K562 (cell line): ENCODE measurements around the gene RNF17. TPM values are rescaled to one million over a fixed set of nuclear protein-coding genes. Genes with fewer than 3 reads are reported as not detected.

Experiments used
- ATAC-seq: fragments of 200-7000 bp; cut with Tn5 transposase; 3 replicates; pipeline ENCODE4 v1.9.1; 2020; ENCODE audit warnings: moderate library complexity
- BruUV-seq: library from RNA; stranded (reverse); fragments of 400-500 nt; replicated peaks from 2 replicates; lab custom pipeline; 2021; lab: Mats Ljungman, UMichigan
- CTCF ChIA-PET: fragments of 300-600 bp; formaldehyde crosslinking; extraction: SDS; loops from one replicate; lab custom pipeline; 2021; ENCODE audit warnings: low intra/inter-chr PET ratio; lab: Yijun Ruan, JAX
- POLR2A ChIA-PET: fragments of 300-600, 350-650 bp; sonication (Branson Sonifier 250); formaldehyde crosslinking; extraction: SDS; loops from one replicate; lab custom pipeline; 2021; ENCODE audit warnings: antibody characterized with exemption, inconsistent platforms; lab: Yijun Ruan, JAX
- DNase-seq, 4 experiments: peaks; one replicate each; pipeline versions ENCODE4 v3.0.0 to v3.0.0-alpha.2; 2011 to 2018; ENCODE audit warnings: low spot score in 3 of 4, mixed read lengths in 3 of 4; ENCODE audit errors: extremely low read depth in 1 of 4
- FAIRE-seq: peaks from 2 replicates; lab custom pipeline; 2011; peaks lifted over from hg19 to GRCh38; lab: Jason Lieb, UNC
- H2AFZ ChIP-seq: 2 replicates; pipeline ENCODE4 v1.6.0; 2011; ENCODE audit warnings: low read depth, low read length, control low read depth, inconsistent platforms
- H3K27ac ChIP-seq: fragments of 200-600 bp; 3 replicates; pipeline ENCODE4 v1.8.0; 2011; ENCODE audit warnings: low read depth, mild to moderate bottlenecking, control low read depth, inconsistent platforms, low read length, moderate library complexity, mixed read lengths; ENCODE audit errors: extremely low read depth
- H3K27me3 ChIP-seq, 2 experiments: fragments of 300-600 bp in 1 of 2; 2 replicates in 1 of 2; 3 replicates in 1 of 2; pipeline versions ENCODE4 v1.6.0 to v1.8.0; 2011; ENCODE audit warnings: inconsistent platforms in 2 of 2, low read length in 2 of 2, mild to moderate bottlenecking in 1 of 2, mixed read lengths in 1 of 2, moderate library complexity in 1 of 2; ENCODE audit not compliant: control insufficient read depth in 2 of 2, insufficient read depth in 2 of 2
- H3K36me3 ChIP-seq: fragments of 300-600 bp; 3 replicates; pipeline ENCODE4 v1.8.0; 2011; ENCODE audit warnings: mild to moderate bottlenecking, low read length, inconsistent platforms; ENCODE audit not compliant: control insufficient read depth, insufficient read depth
- H3K4me1 ChIP-seq, 2 experiments: fragments of 200-600 bp in 1 of 2; replicated peaks in 1 of 2; 2 replicates in 1 of 2; 3 replicates in 1 of 2; pipeline versions ENCODE4 v1.5.1 to v1.8.0; 2011; ENCODE audit warnings: inconsistent platforms in 2 of 2, low read length in 2 of 2, mild to moderate bottlenecking in 1 of 2, mixed read lengths in 1 of 2, moderate library complexity in 1 of 2; ENCODE audit not compliant: control insufficient read depth in 2 of 2, insufficient read depth in 2 of 2
- H3K4me2 ChIP-seq: 2 replicates; pipeline ENCODE4 v1.6.1; 2011; ENCODE audit warnings: low read length, control low read depth, inconsistent platforms, mixed read lengths; ENCODE audit not compliant: insufficient read depth
- H3K4me3 ChIP-seq: fragments of 200-600 bp; sonication (generic), shearing (Covaris generic); 2 replicates; pipeline ENCODE4 v1.5.1; 2016; ENCODE audit warnings: control low read depth, inconsistent platforms
- H3K79me2 ChIP-seq: fragments of 200-600 bp; 3 replicates; pipeline ENCODE4 v1.8.0; 2011; ENCODE audit warnings: low read length, inconsistent platforms; ENCODE audit not compliant: control insufficient read depth, insufficient read depth
- H3K9ac ChIP-seq, 2 experiments: 2 replicates each; pipeline versions ENCODE4 v1.6.0 to v1.6.1; 2011; ENCODE audit warnings: low read depth in 2 of 2, low read length in 2 of 2, control low read depth in 1 of 2, inconsistent platforms in 1 of 2, mild to moderate bottlenecking in 1 of 2, mixed read lengths in 1 of 2; ENCODE audit not compliant: insufficient read depth in 1 of 2
- H3K9me1 ChIP-seq: one replicate; pipeline ENCODE4 v1.6.0; 2011; ENCODE audit warnings: inconsistent platforms, mild to moderate bottlenecking, low read length, moderate library complexity; ENCODE audit not compliant: control insufficient read depth, insufficient read depth
- H3K9me3 ChIP-seq: replicated peaks from 2 replicates; pipeline ENCODE4 v1.5.1; 2011; ENCODE audit warnings: low read depth, low read length, inconsistent platforms; ENCODE audit not compliant: control insufficient read depth, insufficient read depth
- H4K20me1 ChIP-seq: replicated peaks from 2 replicates; pipeline ENCODE4 v1.6.1; 2011; ENCODE audit warnings: low read length, inconsistent platforms, mixed read lengths; ENCODE audit not compliant: control insufficient read depth, insufficient read depth
- FOSL1 ChIP-seq: fragments of 200-800 bp; sonication (Bioruptor generic); conservative IDR thresholded peaks from 2 replicates; pipeline ENCODE4 v1.6.1; 2016; ENCODE audit warnings: missing genetic modification characterization, missing compliant biosample characterization
- NCOA4 ChIP-seq: fragments of 450-650 bp; IDR thresholded peaks from 2 replicates; pipeline ENCODE4 v1.6.1; 2018; ENCODE audit warnings: mild to moderate bottlenecking; ENCODE audit not compliant: partially characterized antibody
- SIX5 ChIP-seq, 2 experiments: IDR thresholded peaks; 2 replicates each; pipeline ENCODE4 v1.6.1; 2011; ENCODE audit warnings: low read length in 2 of 2, borderline replicate concordance in 1 of 2, low read depth in 1 of 2, mild to moderate bottlenecking in 1 of 2, moderate library complexity in 1 of 2; ENCODE audit not compliant: insufficient read depth in 1 of 2
- WGBS: fragments of 100-300 bp; shearing (Covaris generic); methylation state at CpG from one replicate; pipeline ENCODE4 v1.1.6; 2016; ENCODE audit warnings: low coverage, mixed read lengths; ENCODE audit not compliant: insufficient coverage; ENCODE audit errors: missing lambda C conversion rate; 5-methylcytosine and 5-hydroxymethylcytosine counted together
- in situ Hi-C: fragments of 300-500 bp; cut with MboI; formaldehyde crosslinking; loops from 4 replicates; pipeline ENCODE4 v1.15.0; 2018; ENCODE audit warnings: inconsistent platforms, mixed read lengths
- intact Hi-C: fragments of 100-400 bp; cut with micrococcal nuclease; formaldehyde crosslinking; loops from 2 replicates; pipeline ENCODE4 v1.14.2; 2022
- polyA plus RNA-seq, 8 experiments: library from polyadenylated mRNA; depleted of rRNA in 4 of 8; stranded (reverse) in 5 of 8; unstranded in 3 of 8; fragments of >200 nt; fragmentation: Nextera tagmentation in 2 of 8; fragmentation: Illumina TruSeq in 1 of 8; extraction: Ambion mirVana in 2 of 8; extraction: Trizol in 1 of 8; gene quantifications; 2 replicates each; pipeline versions ENCODE4 v1.2.1 to v1.2.3, GENCODE V29; 2011 to 2014; ENCODE audit warnings: inconsistent platforms in 1 of 8, missing spikeins in 1 of 8
- total RNA-seq, 7 experiments: library from RNA; depleted of rRNA in 6 of 7; stranded (reverse); fragments of >200 nt in 6 of 7; fragmentation: Illumina TruSeq in 2 of 7; extraction: Trizol in 2 of 7; gene quantifications; 2 replicates each; pipeline versions ENCODE4 v1.2.1 to v1.2.3, GENCODE V29; 2011 to 2021; ENCODE audit warnings: low replicate concordance in 1 of 7
- TF ChIP-seq, protein P1 (sequence below): IDR thresholded peaks from 3 replicates; pipeline ENCODE4 v1.6.1; 2011; ENCODE audit warnings: borderline replicate concordance, mild to moderate bottlenecking, moderate library complexity; ENCODE audit not compliant: insufficient read length; ENCODE audit errors: extremely low read depth
- TF ChIP-seq, protein P2 (sequence below): fragments of 450-650 bp; IDR thresholded peaks from 2 replicates; pipeline ENCODE4 v1.6.1; 2017; ENCODE audit warnings: antibody characterized with exemption

The RNF17 gene
- total and polyA plus RNA-seq, 9 of the 15 experiments (the other 6 are each of a cell fraction or from before 2014, with no cell fraction given), result 0.11 to 0.90 (median 0.58) TPM

- H4K20me1 ChIP-seq, result no peaks in the 10 kb centered on the region
- ChIA-PET CTCF (no interaction called here), POLR2A (no interaction called here)
- no peaks in the 10 kb centered on the region for H3K4me1 ChIP-seq
- H3K4me3 ChIP-seq, result no peak overlapping the region
- FAIRE-seq (no peak), ATAC-seq (no peak), DNase-seq (no peak)
- WGBS, result 0% methylated on average over 3 of the region's 3 CpGs
- no peaks in the 10 kb centered on the region for H3K9me3 ChIP-seq
- no peaks in the 10 kb centered on the region for H3K36me3 ChIP-seq
- H3K27ac ChIP-seq, result no peak overlapping the region
- no TSS peak for BruUV-seq
- no peaks in the 10 kb centered on the region for H3K27me3 ChIP-seq
- no peaks in the 10 kb centered on the region for H3K79me2 ChIP-seq
- in situ Hi-C loops, result no loop called here
- TF ChIP-seq NCOA4, result no peak
- H3K9ac ChIP-seq, result no peak overlapping the region
- intact Hi-C loops, result no loop called here
- no peak overlapping the region for H2AFZ ChIP-seq
- no peaks in the 10 kb centered on the region for H3K9me1 ChIP-seq
- H3K4me2 ChIP-seq, result no peak overlapping the region
Measured at GRCh38 chr13:24788538-24788937, 24.6 kb downstream of the RNF17 start.

DNA sequence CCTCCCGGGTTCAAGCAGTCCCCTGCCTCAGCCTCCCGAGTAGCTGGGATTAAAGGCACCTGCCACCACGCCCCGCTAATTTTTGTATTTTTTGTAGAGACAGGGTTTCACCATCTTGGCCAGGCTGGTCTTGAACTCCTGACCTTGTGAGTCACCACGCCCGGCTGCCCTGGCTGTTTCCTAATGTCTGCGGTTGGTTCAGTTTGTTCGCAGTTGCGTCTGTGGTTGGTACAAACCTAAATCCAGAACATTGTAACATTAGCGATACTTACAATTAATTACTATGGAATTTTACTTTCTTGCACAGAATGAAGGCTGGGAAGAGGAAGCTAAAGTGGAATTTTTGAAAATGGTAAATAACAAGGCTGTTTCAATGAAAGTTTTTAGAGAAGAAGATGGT is 38.1 kb downstream of the RNF17 start:
- FAIRE-seq (no peak), ATAC-seq (no peak), DNase-seq (peak in 1 of 4 experiments; percentile 1)
- Histone ChIP-seq H3K9me3 (no peaks in the 10 kb centered on the region), H3K4me1 (no peaks in the 10 kb centered on the region), H3K9ac (no peak overlapping the region), H3K27ac (no peak overlapping the region), H2AFZ (no peak overlapping the region), H3K27me3 (no peaks in the 10 kb centered on the region; a peak in 1 of 5 replicates), H3K9me1 (no peaks in the 10 kb centered on the region), H4K20me1 (no peaks in the 10 kb centered on the region), H3K79me2 (no peaks in the 10 kb centered on the region), H3K36me3 (no peaks in the 10 kb centered on the region), H3K4me3 (no peak overlapping the region), H3K4me2 (no peak overlapping the region)
- BruUV-seq, result no TSS peak
- intact Hi-C loops, result no loop called here
- TF ChIP-seq FOSL1 (tag) (0 out of 2 replicates have a peak, but pooled peaks have one; percentile 27), SIX5 (IDR thresholded peaks at IDR 0.05; ENCODE audit: borderline replicate concordance in 1 of 2, insufficient read depth in 1 of 2, low read depth in 1 of 2, low read length in 2 of 2) (no peak)
- TF ChIP-seq, protein P1, sequence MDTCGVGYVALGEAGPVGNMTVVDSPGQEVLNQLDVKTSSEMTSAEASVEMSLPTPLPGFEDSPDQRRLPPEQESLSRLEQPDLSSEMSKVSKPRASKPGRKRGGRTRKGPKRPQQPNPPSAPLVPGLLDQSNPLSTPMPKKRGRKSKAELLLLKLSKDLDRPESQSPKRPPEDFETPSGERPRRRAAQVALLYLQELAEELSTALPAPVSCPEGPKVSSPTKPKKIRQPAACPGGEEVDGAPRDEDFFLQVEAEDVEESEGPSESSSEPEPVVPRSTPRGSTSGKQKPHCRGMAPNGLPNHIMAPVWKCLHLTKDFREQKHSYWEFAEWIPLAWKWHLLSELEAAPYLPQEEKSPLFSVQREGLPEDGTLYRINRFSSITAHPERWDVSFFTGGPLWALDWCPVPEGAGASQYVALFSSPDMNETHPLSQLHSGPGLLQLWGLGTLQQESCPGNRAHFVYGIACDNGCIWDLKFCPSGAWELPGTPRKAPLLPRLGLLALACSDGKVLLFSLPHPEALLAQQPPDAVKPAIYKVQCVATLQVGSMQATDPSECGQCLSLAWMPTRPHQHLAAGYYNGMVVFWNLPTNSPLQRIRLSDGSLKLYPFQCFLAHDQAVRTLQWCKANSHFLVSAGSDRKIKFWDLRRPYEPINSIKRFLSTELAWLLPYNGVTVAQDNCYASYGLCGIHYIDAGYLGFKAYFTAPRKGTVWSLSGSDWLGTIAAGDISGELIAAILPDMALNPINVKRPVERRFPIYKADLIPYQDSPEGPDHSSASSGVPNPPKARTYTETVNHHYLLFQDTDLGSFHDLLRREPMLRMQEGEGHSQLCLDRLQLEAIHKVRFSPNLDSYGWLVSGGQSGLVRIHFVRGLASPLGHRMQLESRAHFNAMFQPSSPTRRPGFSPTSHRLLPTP, result no peak
- TF ChIP-seq, protein P2, sequence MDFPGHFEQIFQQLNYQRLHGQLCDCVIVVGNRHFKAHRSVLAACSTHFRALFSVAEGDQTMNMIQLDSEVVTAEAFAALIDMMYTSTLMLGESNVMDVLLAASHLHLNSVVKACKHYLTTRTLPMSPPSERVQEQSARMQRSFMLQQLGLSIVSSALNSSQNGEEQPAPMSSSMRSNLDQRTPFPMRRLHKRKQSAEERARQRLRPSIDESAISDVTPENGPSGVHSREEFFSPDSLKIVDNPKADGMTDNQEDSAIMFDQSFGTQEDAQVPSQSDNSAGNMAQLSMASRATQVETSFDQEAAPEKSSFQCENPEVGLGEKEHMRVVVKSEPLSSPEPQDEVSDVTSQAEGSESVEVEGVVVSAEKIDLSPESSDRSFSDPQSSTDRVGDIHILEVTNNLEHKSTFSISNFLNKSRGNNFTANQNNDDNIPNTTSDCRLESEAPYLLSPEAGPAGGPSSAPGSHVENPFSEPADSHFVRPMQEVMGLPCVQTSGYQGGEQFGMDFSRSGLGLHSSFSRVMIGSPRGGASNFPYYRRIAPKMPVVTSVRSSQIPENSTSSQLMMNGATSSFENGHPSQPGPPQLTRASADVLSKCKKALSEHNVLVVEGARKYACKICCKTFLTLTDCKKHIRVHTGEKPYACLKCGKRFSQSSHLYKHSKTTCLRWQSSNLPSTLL, result no peak
- in situ Hi-C loops, result no loop called here
- WGBS, result 4% methylated on average over 8 of the region's 10 CpGs
- CTCF ChIA-PET, result no interaction called here
- POLR2A ChIA-PET, result interaction anchor here (0.8 kb wide), 1 partner anchor 147 kb away, joined by 3 read pairs; no protein-coding TSS in a partner anchor
